ENCODE measurements around the gene PRCD. TPM values are rescaled to one million over a fixed set of nuclear protein-coding genes. Genes with fewer than 3 reads are reported as not detected.

Gene PRCD
- total RNA-seq, 1 donor from 2014 or later, result 0.54 TPM

GRCh38 chr17:76577876-76578275 is 38.0 kb downstream of the PRCD start:
- no peak for DNase-seq (ENCODE audit: low spot score)
- Mint-ChIP-seq H3K9me3 (ENCODE audit: unreplicated experiment) (no peaks in the 10 kb centered on the region), H3K36me3 (ENCODE audit: low read depth, unreplicated experiment) (peaks cover 4% of the 10 kb centered on the region), H3K27ac (ENCODE audit: unreplicated experiment) (no peak overlapping the region), H3K27me3 (ENCODE audit: unreplicated experiment) (peaks cover 8% of the 10 kb centered on the region), H3K4me1 (ENCODE audit: unreplicated experiment) (no peaks in the 10 kb centered on the region), H3K4me3 (ENCODE audit: unreplicated experiment) (no peak overlapping the region)
- TF ChIP-seq CTCF (IDR thresholded peaks at IDR 0.05; ENCODE audit: unreplicated experiment), result no peak

GRCh38 chr17:76578376-76578775 is 38.5 kb downstream of the PRCD start:
- H3K4me3 Mint-ChIP-seq (ENCODE audit: unreplicated experiment), result no peak overlapping the region
- no peaks in the 10 kb centered on the region for H3K9me3 Mint-ChIP-seq (ENCODE audit: unreplicated experiment)
- no peak for TF ChIP-seq CTCF (IDR thresholded peaks at IDR 0.05; ENCODE audit: unreplicated experiment)
- no peaks in the 10 kb centered on the region for H3K4me1 Mint-ChIP-seq (ENCODE audit: unreplicated experiment)
- DNase-seq (ENCODE audit: low spot score), result no peak
- no peak overlapping the region for H3K27ac Mint-ChIP-seq (ENCODE audit: unreplicated experiment)
- H3K36me3 Mint-ChIP-seq (ENCODE audit: low read depth, unreplicated experiment), result peaks cover 4% of the 10 kb centered on the region
- peaks cover 6% of the 10 kb centered on the region for H3K27me3 Mint-ChIP-seq (ENCODE audit: unreplicated experiment)

GRCh38 chr17:76579281-76579680 is 39.4 kb downstream of the PRCD start:
- no peak for DNase-seq (ENCODE audit: low spot score)
- Mint-ChIP-seq H3K4me1 (ENCODE audit: unreplicated experiment) (no peaks in the 10 kb centered on the region), H3K36me3 (ENCODE audit: low read depth, unreplicated experiment) (peaks cover 4% of the 10 kb centered on the region), H3K9me3 (ENCODE audit: unreplicated experiment) (no peaks in the 10 kb centered on the region), H3K27me3 (ENCODE audit: unreplicated experiment) (peaks cover 11% of the 10 kb centered on the region), H3K4me3 (ENCODE audit: unreplicated experiment) (no peak overlapping the region), H3K27ac (ENCODE audit: unreplicated experiment) (no peak overlapping the region)
- TF ChIP-seq CTCF (IDR thresholded peaks at IDR 0.05; ENCODE audit: unreplicated experiment), result no peak

GRCh38 chr17:76581515-76581914 is 41.7 kb downstream of the PRCD start:
- DNase-seq (ENCODE audit: low spot score), result no peak
- TF ChIP-seq CTCF (IDR thresholded peaks at IDR 0.05; ENCODE audit: unreplicated experiment), result no peak
- no peaks in the 10 kb centered on the region for H3K4me1 Mint-ChIP-seq (ENCODE audit: unreplicated experiment)
- H3K27me3 Mint-ChIP-seq (ENCODE audit: unreplicated experiment), result peaks cover 13% of the 10 kb centered on the region
- H3K9me3 Mint-ChIP-seq (ENCODE audit: unreplicated experiment), result no peaks in the 10 kb centered on the region
- no peaks in the 10 kb centered on the region for H3K36me3 Mint-ChIP-seq (ENCODE audit: low read depth, unreplicated experiment)
- H3K4me3 Mint-ChIP-seq (ENCODE audit: unreplicated experiment), result no peak overlapping the region
- H3K27ac Mint-ChIP-seq (ENCODE audit: unreplicated experiment), result no peak overlapping the region

- H3K27me3 Mint-ChIP-seq (ENCODE audit: unreplicated experiment), result peaks cover 22% of the 10 kb centered on the region
Observed at GRCh38 chr17:76582660-76583059, 42.8 kb downstream of the PRCD start.

More at GRCh38 chr17:76582660-76583059, 42.8 kb downstream of the PRCD start:
- Mint-ChIP-seq H3K9me3 (ENCODE audit: unreplicated experiment) (no peaks in the 10 kb centered on the region), H3K4me3 (ENCODE audit: unreplicated experiment) (no peak overlapping the region), H3K36me3 (ENCODE audit: low read depth, unreplicated experiment) (peaks cover 5% of the 10 kb centered on the region), H3K4me1 (ENCODE audit: unreplicated experiment) (no peaks in the 10 kb centered on the region), H3K27ac (ENCODE audit: unreplicated experiment) (no peak overlapping the region)
- DNase-seq (ENCODE audit: low spot score), result no peak
- TF ChIP-seq CTCF (IDR thresholded peaks at IDR 0.05; ENCODE audit: unreplicated experiment), result no peak

Data from endothelial cell (in vitro differentiated cells).